Thymus (tissue), 11 donors: Measurements from ENCODE around the gene PFDN6. TPM values are rescaled to one million over a fixed set of nuclear protein-coding genes. Genes with fewer than 3 reads are reported as not detected.
A peak's percentile ranks its signal among the peaks of the same experiment; 100 is the strongest.
"Not testable (repeated sequence)": the region's sequence is repeated elsewhere in the genome, so short reads cannot be mapped to it uniquely, and the experiment has no call there.

Experiments
- DNase-seq, 9 donors: peaks; one replicate each; pipeline ENCODE4 v3.0.0-alpha.2; 2013; ENCODE audit warnings: low spot score in 9 of 9, low read depth in 6 of 9, missing footprints in 1 of 9
- H3K27ac ChIP-seq, 2 donors: one replicate each; pipeline ENCODE4 v1.5.1; 2013; ENCODE audit warnings: control low read depth in 1 of 2, low read depth in 1 of 2, low read length in 1 of 2, mild to moderate bottlenecking in 1 of 2, moderate library complexity in 1 of 2
- H3K27me3 ChIP-seq, 2 donors: one replicate each; pipeline ENCODE4 v1.5.1; 2013; ENCODE audit warnings: low read length in 1 of 2; ENCODE audit not compliant: control insufficient read depth in 2 of 2, insufficient read depth in 1 of 2
- H3K36me3 ChIP-seq, 2 donors: one replicate each; pipeline ENCODE4 v1.5.1; 2013; ENCODE audit warnings: low read length in 1 of 2, mild to moderate bottlenecking in 1 of 2, moderate library complexity in 1 of 2; ENCODE audit not compliant: control insufficient read depth in 2 of 2, insufficient read depth in 2 of 2
- H3K4me1 ChIP-seq, 2 donors: one replicate each; pipeline ENCODE4 v1.5.1; 2013; ENCODE audit warnings: low read length in 2 of 2; ENCODE audit not compliant: control insufficient read depth in 2 of 2, insufficient read depth in 2 of 2
- H3K4me3 ChIP-seq, 2 donors: one replicate each; pipeline ENCODE4 v1.5.1; 2013; ENCODE audit warnings: low read length in 2 of 2, control low read depth in 1 of 2, mild to moderate bottlenecking in 1 of 2
- H3K9me3 ChIP-seq, 2 donors: one replicate each; pipeline ENCODE4 v1.5.1; 2013; ENCODE audit warnings: low read length in 1 of 2, mild to moderate bottlenecking in 1 of 2; ENCODE audit not compliant: control insufficient read depth in 2 of 2, insufficient read depth in 1 of 2
- WGBS: extraction: QIAGEN DNeasy Blood & Tissue Kit; methylation state at CpG from one replicate; pipeline ENCODE4 v1.1.7; 2013; 5-methylcytosine and 5-hydroxymethylcytosine counted together
- polyA plus RNA-seq: library from polyadenylated mRNA; stranded (reverse); fragments of 200-250 nt; gene quantifications from one replicate; pipeline ENCODE4 v1.2.3, GENCODE V29; 2013
- total RNA-seq: library from RNA; stranded (reverse); fragments of 120-200 nt; gene quantifications from one replicate; pipeline ENCODE4 v1.2.4, GENCODE V29; 2013
- donor health status: healthy.

The PFDN6 gene
- total and polyA plus RNA-seq, 2 donors, result 92.8 to 171 TPM

DNA sequence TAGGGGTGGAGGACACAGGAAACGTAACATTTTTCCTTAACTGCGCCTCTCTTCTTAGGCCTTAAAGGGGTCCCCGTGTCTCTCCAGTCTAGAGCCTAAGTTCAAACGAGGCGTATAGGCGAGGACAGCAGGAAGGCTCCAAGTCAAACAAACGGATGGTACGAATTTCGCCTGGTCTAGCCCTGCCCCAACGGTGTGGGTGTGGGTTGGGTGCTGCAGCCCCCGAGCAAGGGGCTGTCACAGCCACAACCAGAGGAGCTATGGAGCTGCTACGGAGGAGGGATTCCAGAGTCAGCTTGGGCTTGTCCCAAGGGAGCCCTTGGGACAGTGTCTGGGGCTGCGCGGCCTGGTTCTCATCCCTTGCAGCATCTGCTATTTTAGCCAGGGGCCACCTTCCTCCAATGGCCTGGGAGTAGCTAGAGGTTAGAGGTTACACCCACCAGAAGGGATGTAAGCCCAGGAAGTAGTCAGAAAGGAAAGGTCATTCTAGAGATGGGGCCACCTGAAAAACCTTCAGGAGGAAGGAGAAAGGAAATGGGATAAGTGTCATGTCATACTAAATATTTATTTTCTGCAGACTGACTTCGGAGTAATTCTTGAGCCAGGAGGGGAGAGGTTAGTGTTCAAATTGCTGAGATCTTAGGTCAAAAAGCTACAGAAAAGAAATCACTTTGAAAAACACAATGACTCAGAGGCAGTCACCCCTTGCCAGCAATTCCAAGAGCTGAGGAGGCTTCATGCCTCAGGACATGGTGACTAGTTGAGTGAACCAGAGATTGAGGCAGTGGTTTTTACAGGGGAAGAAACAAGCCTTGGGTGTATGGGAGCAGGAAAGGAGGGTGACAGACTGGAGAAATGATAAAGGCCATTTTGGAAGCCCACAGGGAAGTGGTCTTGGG, 39.4 kb upstream of the PFDN6 start:
- H3K27me3 ChIP-seq, result peaks cover 2 to 26% of the 10 kb centered on the region in 2 donors
- H3K9me3 ChIP-seq, result no peaks in the 10 kb centered on the region
- peaks cover 16 to 19% of the 10 kb centered on the region in 2 donors for H3K36me3 ChIP-seq
- peak overlapping the region; percentile 84 to 98 for H3K27ac ChIP-seq
- peaks cover 9 to 24% of the 10 kb centered on the region in 2 donors for H3K4me1 ChIP-seq
- peak overlapping the region; percentile 56 to 61 for H3K4me3 ChIP-seq
- 26% methylated on average over 15 of the region's 15 CpGs for WGBS
- no peak for DNase-seq

DNA sequence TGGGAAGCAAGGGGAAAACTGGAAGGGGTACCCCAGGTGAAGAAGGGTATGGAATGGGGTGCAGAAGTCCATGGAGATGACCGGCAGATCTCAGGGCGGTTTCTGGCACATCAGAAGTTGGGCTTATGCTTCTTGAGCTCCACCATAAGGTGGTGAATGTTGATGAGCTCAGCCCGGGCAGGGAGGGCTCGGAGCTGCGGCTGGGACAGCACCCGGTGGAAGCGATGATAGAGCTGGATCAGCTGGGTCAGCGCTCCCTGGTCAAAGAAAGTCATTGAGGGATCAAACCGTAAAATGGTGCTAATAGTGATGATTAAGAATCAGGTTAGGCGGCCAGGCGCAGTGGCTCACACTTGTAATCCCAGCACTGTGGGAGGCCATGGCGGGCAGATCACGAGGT, 38.7 kb upstream of the PFDN6 start:
- Histone ChIP-seq H3K27me3 (peaks cover 2 to 20% of the 10 kb centered on the region in 2 donors), H3K4me1 (peaks cover 9 to 24% of the 10 kb centered on the region in 2 donors), H3K27ac (no peak overlapping the region), H3K4me3 (no peak overlapping the region), H3K9me3 (no peaks in the 10 kb centered on the region), H3K36me3 (peaks cover 16 to 22% of the 10 kb centered on the region in 2 donors)
- no peak for DNase-seq
- WGBS, result 98% methylated on average over 13 of the region's 13 CpGs

DNA sequence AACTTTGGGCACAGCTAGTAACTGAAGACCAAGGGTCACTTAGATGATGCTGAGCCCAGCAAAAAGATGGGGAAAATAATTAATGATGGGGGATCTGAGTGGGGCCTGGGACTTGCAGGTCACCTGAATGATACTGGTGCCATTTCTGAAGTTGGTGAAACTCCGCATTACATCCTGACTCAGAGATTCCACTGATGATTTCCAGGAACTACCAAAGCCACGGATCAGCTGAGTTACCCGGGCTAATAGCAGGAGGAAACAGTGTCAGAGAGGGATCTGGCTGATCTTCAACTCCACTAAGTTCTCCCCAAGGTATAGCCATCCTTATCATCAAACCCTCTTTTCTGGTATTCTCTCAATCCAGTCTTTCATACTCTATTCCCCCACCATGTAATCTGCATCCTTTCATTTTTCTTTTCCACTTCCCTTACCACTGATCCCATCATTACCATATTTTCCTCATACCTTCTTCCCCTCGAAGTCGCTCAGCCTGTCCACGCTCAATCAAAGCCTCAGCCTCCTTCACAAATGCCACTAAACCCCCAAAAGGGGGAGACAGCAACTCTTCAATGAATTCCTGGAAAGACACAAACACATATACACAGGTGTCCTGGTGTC, 37.9 kb upstream of the PFDN6 start:
- no peak overlapping the region for H3K4me3 ChIP-seq
- H3K9me3 ChIP-seq, result no peaks in the 10 kb centered on the region
- no peak for DNase-seq

DNA sequence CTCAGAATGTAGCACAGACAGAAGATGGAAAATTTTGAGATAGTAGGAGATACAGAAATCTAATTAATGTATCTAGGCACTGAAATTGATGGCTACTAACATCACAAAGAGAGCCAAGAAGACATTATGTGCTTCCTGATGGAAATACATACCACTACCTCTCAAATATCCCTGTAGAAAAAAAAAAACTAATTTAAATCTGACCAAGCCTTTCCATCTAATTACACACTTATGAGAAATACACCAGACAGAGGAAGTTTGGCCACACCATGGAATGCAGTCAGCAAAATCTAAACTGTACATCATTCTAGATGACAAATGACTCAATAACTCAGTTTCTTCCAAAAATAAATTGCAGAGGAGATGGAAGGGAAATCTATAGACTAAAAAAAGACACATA, 36.6 kb upstream of the PFDN6 start:
- Histone ChIP-seq H3K4me1 (peaks cover 9 to 24% of the 10 kb centered on the region in 2 donors), H3K9me3 (no peaks in the 10 kb centered on the region), H3K36me3 (peaks cover 16 to 32% of the 10 kb centered on the region in 2 donors), H3K27me3 (peaks cover 0 to 4% of the 10 kb centered on the region in 2 donors), H3K27ac (no peak overlapping the region), H3K4me3 (no peak overlapping the region)
- DNase-seq, result no peak

More for the DNA sequence above, 37.9 kb upstream of the PFDN6 start:
- H3K27ac ChIP-seq, result no peak overlapping the region
- peaks cover 2 to 16% of the 10 kb centered on the region in 2 donors for H3K27me3 ChIP-seq
- peaks cover 9 to 24% of the 10 kb centered on the region in 2 donors for H3K4me1 ChIP-seq
- 90% methylated on average over 6 of the region's 6 CpGs for WGBS
- peaks cover 16 to 22% of the 10 kb centered on the region in 2 donors for H3K36me3 ChIP-seq

DNA sequence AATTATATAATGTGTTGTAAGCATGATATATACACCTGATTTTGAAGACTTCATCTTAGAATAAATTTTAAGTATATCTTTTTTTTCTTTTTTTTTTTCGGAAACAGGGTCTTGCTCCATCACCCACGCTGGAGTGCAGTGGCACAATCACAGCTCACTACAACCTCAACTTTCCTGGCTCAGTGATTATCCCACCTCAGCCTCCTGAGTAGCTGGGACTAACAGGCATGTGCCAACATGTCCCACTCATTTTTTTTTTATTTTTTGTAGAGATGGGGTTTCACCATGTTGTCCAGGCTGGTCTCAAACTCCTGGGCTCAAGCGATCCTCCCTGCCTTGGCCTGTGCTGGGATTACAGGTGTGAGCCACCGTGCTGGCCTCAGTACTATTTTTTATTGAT, 34.8 kb upstream of the PFDN6 start:
- Histone ChIP-seq H3K4me1 (peaks cover 9 to 10% of the 10 kb centered on the region in 2 donors), H3K4me3 (no peak overlapping the region), H3K36me3 (peaks cover 21 to 46% of the 10 kb centered on the region in 2 donors), H3K9me3 (no peaks in the 10 kb centered on the region), H3K27me3 (no peaks in the 10 kb centered on the region), H3K27ac (no peak overlapping the region)
- no peak for DNase-seq
- WGBS, result 97% methylated on average over 4 of the region's 4 CpGs

DNA sequence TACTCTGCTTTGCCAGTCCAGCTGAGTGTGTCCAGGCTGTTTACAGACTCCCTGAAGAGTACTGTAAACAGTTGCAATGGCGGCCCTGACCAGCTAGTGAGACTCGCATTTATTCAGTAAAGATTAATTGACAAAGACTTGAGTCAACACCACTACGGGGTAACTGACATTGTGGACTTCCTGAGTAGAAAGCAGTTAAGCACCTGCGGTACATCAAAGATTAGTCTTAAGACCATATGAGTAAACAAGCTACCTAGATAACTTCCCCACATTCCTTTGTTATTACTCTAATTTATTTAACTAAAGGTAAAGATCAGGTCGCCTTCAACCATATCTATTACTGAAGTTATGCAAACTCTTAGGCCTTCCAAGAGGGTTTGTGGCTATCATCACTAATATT, 30.4 kb upstream of the PFDN6 start:
- DNase-seq, result no peak
- H3K9me3 ChIP-seq, result no peaks in the 10 kb centered on the region
- no peak overlapping the region for H3K4me3 ChIP-seq
- WGBS, result 92% methylated on average over 5 of the region's 5 CpGs
- no peak overlapping the region for H3K27ac ChIP-seq
- H3K27me3 ChIP-seq, result no peaks in the 10 kb centered on the region
- H3K36me3 ChIP-seq, result peaks cover 15 to 58% of the 10 kb centered on the region in 2 donors
- H3K4me1 ChIP-seq, result no peaks in the 10 kb centered on the region

DNA sequence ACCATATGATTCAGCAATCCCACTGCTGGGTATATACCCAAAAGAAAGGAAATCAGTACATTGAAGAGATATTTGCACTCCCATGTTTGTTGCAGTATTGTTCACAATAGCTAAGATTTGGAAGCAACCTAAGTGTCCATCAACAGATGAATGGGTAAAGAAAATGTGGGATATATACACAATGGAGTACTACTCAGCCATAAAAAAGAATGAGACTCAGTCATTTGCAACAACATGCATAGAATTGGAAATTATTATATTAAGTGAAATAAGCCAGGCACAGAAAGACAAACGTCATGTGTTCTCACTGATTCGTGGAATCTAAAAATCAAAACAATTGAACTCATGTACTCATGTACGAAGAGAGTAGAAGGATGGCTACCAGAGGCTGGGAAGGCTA, 26.9 kb upstream of the PFDN6 start:
- not testable (repeated sequence) for H3K4me1 ChIP-seq, H3K27me3 ChIP-seq, H3K9me3 ChIP-seq, H3K27ac ChIP-seq, H3K4me3 ChIP-seq, DNase-seq
- H3K36me3 ChIP-seq, result peaks cover 43 to 73% of the 10 kb centered on the region in 2 donors
- WGBS, result 98% methylated on average over 3 of the region's 3 CpGs

DNA sequence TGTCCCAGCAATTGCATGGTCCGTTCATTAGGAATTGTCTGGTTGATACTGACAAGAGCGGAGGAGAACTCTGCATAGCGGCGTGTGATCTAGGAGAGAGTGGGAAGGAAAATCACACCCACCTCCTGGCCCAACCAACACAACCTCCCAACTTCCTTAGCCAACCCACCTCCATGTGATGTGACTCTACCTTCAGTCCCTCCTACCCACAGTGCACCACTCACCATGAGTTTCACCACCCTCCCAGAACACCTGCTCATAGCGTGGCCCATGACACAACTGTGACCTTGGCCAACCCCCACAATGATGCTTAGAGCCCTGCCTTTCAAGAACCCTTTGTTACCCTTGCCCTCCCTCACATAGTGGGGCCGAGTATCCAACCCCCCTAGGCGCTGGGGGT, 25.4 kb upstream of the PFDN6 start:
- H3K4me1 ChIP-seq, result no peaks in the 10 kb centered on the region
- H3K27me3 ChIP-seq, result no peaks in the 10 kb centered on the region
- 92% methylated on average over 7 of the region's 7 CpGs for WGBS
- H3K27ac ChIP-seq, result no peak overlapping the region
- no peak overlapping the region for H3K4me3 ChIP-seq
- DNase-seq, result no peak
- H3K36me3 ChIP-seq, result peaks cover 53 to 77% of the 10 kb centered on the region in 2 donors
- H3K9me3 ChIP-seq, result no peaks in the 10 kb centered on the region

DNA sequence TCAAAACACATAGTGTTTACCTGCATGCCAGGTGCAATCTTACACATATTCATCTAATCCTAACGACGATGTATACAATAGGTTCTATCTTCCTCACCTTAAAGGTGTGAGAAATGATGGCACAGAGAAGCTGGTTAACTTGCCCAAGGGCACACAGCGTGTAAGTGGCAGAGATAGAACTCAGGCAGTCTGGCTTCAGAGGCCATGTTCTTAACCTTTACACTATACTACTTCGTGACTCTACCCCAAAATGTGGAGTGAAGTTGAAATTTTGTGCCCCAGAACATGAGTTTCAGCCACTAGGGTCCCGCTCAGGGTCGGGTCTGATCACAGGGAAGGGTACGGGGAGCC, 18.3 kb upstream of the PFDN6 start:
- Histone ChIP-seq H3K27ac (peak overlapping the region; percentile 94 to 98), H3K4me3 (peak overlapping the region; percentile 90), H3K4me1 (peaks cover 23 to 43% of the 10 kb centered on the region in 2 donors), H3K27me3 (no peaks in the 10 kb centered on the region), H3K36me3 (peaks cover 49 to 67% of the 10 kb centered on the region in 2 donors), H3K9me3 (no peaks in the 10 kb centered on the region)
- 5% methylated on average over 7 of the region's 7 CpGs for whole genome bisulfite sequencing
- DNase-seq, result no peak
